ENCODE measurements around the gene SULT2B1. TPM values are rescaled to one million over a fixed set of nuclear protein-coding genes. Genes with fewer than 3 reads are reported as not detected.
A peak's percentile ranks its signal among the peaks of the same experiment; 100 is the strongest.

Gene SULT2B1
- polyA plus RNA-seq, 2 of the 4 experiments (the other 2 are of a cell fraction): 22.2 to 34.3 TPM

- H3K4me3 ChIP-seq: peak overlapping the region; percentile 54
- H3K4me1 ChIP-seq: peaks cover 18% of the 10 kb centered on the region; the same call in 2 of the 3 replicates
- POLR2A ChIA-PET: interaction anchor here (1.0 to 3.1 kb wide), 4 partner anchors 20 to 189 kb away, joined by 3 to 15 read pairs (median 4); no protein-coding TSS in a partner anchor
- 13% methylated on average over 9 of the region's 10 CpGs for WGBS (ENCODE audit: missing lambda C conversion rate)
- CTCF ChIA-PET: interaction anchor here (0.8 to 2.6 kb wide), 22 partner anchors 13 to 324 kb away, joined by 3 to 39 read pairs (median 5); partner anchors contain the start of genes FUT2 and HSD17B14
- peak overlapping the region; percentile 87 to 88 for H3K27ac ChIP-seq
- FAIRE-seq (no peak), ATAC-seq (no peak), DNase-seq (ENCODE audit: low read depth in 1 of 2, low spot score in 1 of 2) (no peak)
- peak overlapping the region; percentile 94 for H3K4me2 ChIP-seq
- H3K9me3 ChIP-seq: no peaks in the 10 kb centered on the region
- TF ChIP-seq MAZ (IDR thresholded peaks at IDR 0.05; ENCODE audit: borderline replicate concordance, low read depth, low read length) (no peak), CTCF (IDR thresholded peaks at IDR 0.05) (no peak), MYC (IDR thresholded peaks at IDR 0.05; ENCODE audit: borderline replicate concordance, low read length) (no peak), KDM5A (IDR thresholded peaks at IDR 0.05) (no peak), HEYL (CRISPR knock-in tag; IDR thresholded peaks at IDR 0.05) (no peak), POLR2A (IDR thresholded peaks at IDR 0.05; ENCODE audit: low read length) (peak; percentile 22; the same call in 1 of the 2 replicates), HOXB5 (CRISPR knock-in tag; IDR thresholded peaks at IDR 0.05) (no peak), ZC3H11A (IDR thresholded peaks at IDR 0.05) (no peak), ESRRA (IDR thresholded peaks at IDR 0.05; ENCODE audit: borderline replicate concordance, low read length) (no peak)
Observed at GRCh38 chr19:48646722-48647216, 94.8 kb downstream of the SULT2B1 start.

- H3K4me1 ChIP-seq: peaks cover 18% of the 10 kb centered on the region; the same call in 2 of the 3 replicates
- CTCF ChIA-PET: interaction anchor here (0.6 to 1.7 kb wide), 9 partner anchors 10 to 140 kb away, joined by 3 to 7 read pairs (median 3); no protein-coding TSS in a partner anchor
Observed at GRCh38 chr19:48648134-48648533, 96.2 kb downstream of the SULT2B1 start.

More at GRCh38 chr19:48648134-48648533, 96.2 kb downstream of the SULT2B1 start:
- TF ChIP-seq RARB (CRISPR knock-in tag; IDR thresholded peaks at IDR 0.05) (no peak), PHF8 (IDR thresholded peaks at IDR 0.05; ENCODE audit: borderline replicate concordance, low read depth) (no peak), KDM5A (IDR thresholded peaks at IDR 0.05) (no peak), FOSB (CRISPR knock-in tag; IDR thresholded peaks at IDR 0.05) (no peak), HOXB5 (CRISPR knock-in tag; IDR thresholded peaks at IDR 0.05) (no peak), BCL3 (IDR thresholded peaks at IDR 0.05) (no peak), RNF2 (IDR thresholded peaks at IDR 0.05; ENCODE audit: borderline replicate concordance, low read depth) (no peak), KDM1A (IDR thresholded peaks at IDR 0.05; ENCODE audit: low read depth) (no peak), SREBF2 (IDR thresholded peaks at IDR 0.05) (no peak), NPAS2 (CRISPR knock-in tag; IDR thresholded peaks at IDR 0.05; ENCODE audit: borderline replicate concordance) (no peak), CBX8 (IDR thresholded peaks at IDR 0.05) (no peak), MAX (IDR thresholded peaks at IDR 0.05) (no peak), CHD4 (IDR thresholded peaks at IDR 0.05; ENCODE audit: borderline replicate concordance) (no peak)
- POLR2A ChIA-PET: no interaction called here
- WGBS (ENCODE audit: missing lambda C conversion rate): 65% methylated on average over 2 of the region's 2 CpGs
- FAIRE-seq: no peak
- DNase-seq (ENCODE audit: low read depth in 1 of 2, low spot score in 1 of 2): no peak
- Histone ChIP-seq H3K27ac (no peak overlapping the region), H3K9me3 (no peaks in the 10 kb centered on the region), H3K4me2 (no peak overlapping the region), H3K4me3 (no peak overlapping the region)
- ATAC-seq: no peak

Other genes starting within 250 kb of the SULT2B1 start
- 147 and 210 TPM in 2 replicates for gene EMP3, start 226.6 kb upstream of the SULT2B1 start, polyA plus RNA-seq (2011; rRNA removed)
- 564 to 580 TPM (median 566 TPM) in 3 replicates for gene EMP3, start 226.6 kb upstream of the SULT2B1 start, polyA plus RNA-seq (2017; fragmentation: RNase III; extraction: RNeasy Plus Mini Kit Qiagen cat#74134 plus additional on column Dnase treatment)
- 7.4 and 7.6 TPM in 2 replicates for gene TMEM143, start 188.2 kb upstream of the SULT2B1 start, polyA plus RNA-seq (2011; rRNA removed)
- gene TMEM143, start 188.2 kb upstream of the SULT2B1 start, polyA plus RNA-seq (2017; fragmentation: RNase III; extraction: RNeasy Plus Mini Kit Qiagen cat#74134 plus additional on column Dnase treatment): 6.3 to 7.0 TPM (median 6.4 TPM) in 3 replicates
- 2.3 and 2.9 TPM in 2 replicates for gene SYNGR4, start 187.8 kb upstream of the SULT2B1 start, polyA plus RNA-seq (2011; rRNA removed)
- 2.5 to 4.4 TPM (median 2.9 TPM) in 3 replicates for gene SYNGR4, start 187.8 kb upstream of the SULT2B1 start, polyA plus RNA-seq (2017; fragmentation: RNase III; extraction: RNeasy Plus Mini Kit Qiagen cat#74134 plus additional on column Dnase treatment)
- 200 and 270 TPM in 2 replicates for gene KDELR1, start 160.6 kb upstream of the SULT2B1 start, polyA plus RNA-seq (2011; rRNA removed)
- 280 to 318 TPM (median 302 TPM) in 3 replicates for gene KDELR1, start 160.6 kb upstream of the SULT2B1 start, polyA plus RNA-seq (2017; fragmentation: RNase III; extraction: RNeasy Plus Mini Kit Qiagen cat#74134 plus additional on column Dnase treatment)
- 2.6 and 3.4 TPM in 2 replicates for gene GRIN2D, start 158.5 kb upstream of the SULT2B1 start, polyA plus RNA-seq (2011; rRNA removed)
- 5.8 to 6.8 TPM (median 6.3 TPM) in 3 replicates for gene GRIN2D, start 158.5 kb upstream of the SULT2B1 start, polyA plus RNA-seq (2017; fragmentation: RNase III; extraction: RNeasy Plus Mini Kit Qiagen cat#74134 plus additional on column Dnase treatment)
- 40.0 and 48.1 TPM in 2 replicates for gene GRWD1, start 106.2 kb upstream of the SULT2B1 start, polyA plus RNA-seq (2011; rRNA removed)
- 82.1 to 87.0 TPM (median 84.2 TPM) in 3 replicates for gene GRWD1, start 106.2 kb upstream of the SULT2B1 start, polyA plus RNA-seq (2017; fragmentation: RNase III; extraction: RNeasy Plus Mini Kit Qiagen cat#74134 plus additional on column Dnase treatment)
- 1.9 and 2.2 TPM in 2 replicates for gene KCNJ14, start 96.6 kb upstream of the SULT2B1 start, polyA plus RNA-seq (2011; rRNA removed)
- gene KCNJ14, start 96.6 kb upstream of the SULT2B1 start, polyA plus RNA-seq (2017; fragmentation: RNase III; extraction: RNeasy Plus Mini Kit Qiagen cat#74134 plus additional on column Dnase treatment): 1.3 to 1.4 TPM (median 1.3 TPM) in 3 replicates
- gene CYTH2, start 82.8 kb upstream of the SULT2B1 start, polyA plus RNA-seq (2011; rRNA removed): 33.4 and 36.9 TPM in 2 replicates
- 42.3 to 55.4 TPM (median 50.5 TPM) in 3 replicates for gene CYTH2, start 82.8 kb upstream of the SULT2B1 start, polyA plus RNA-seq (2017; fragmentation: RNase III; extraction: RNeasy Plus Mini Kit Qiagen cat#74134 plus additional on column Dnase treatment)
- gene LMTK3, start 40.3 kb upstream of the SULT2B1 start, polyA plus RNA-seq (2011; rRNA removed): 0.62 and 0.95 TPM in 2 replicates
- 4.6 to 6.1 TPM (median 5.6 TPM) in 3 replicates for gene LMTK3, start 40.3 kb upstream of the SULT2B1 start, polyA plus RNA-seq (2017; fragmentation: RNase III; extraction: RNeasy Plus Mini Kit Qiagen cat#74134 plus additional on column Dnase treatment)
- 0.08 and 0.09 TPM in 2 replicates for gene SPACA4, start 54.6 kb downstream of the SULT2B1 start, polyA plus RNA-seq (2011; rRNA removed)
- gene SPACA4, start 54.6 kb downstream of the SULT2B1 start, polyA plus RNA-seq (2017; fragmentation: RNase III; extraction: RNeasy Plus Mini Kit Qiagen cat#74134 plus additional on column Dnase treatment): 0.12 to 0.13 TPM in 2 of 3 replicates, not detected in the other
- gene FAM83E, start 62.9 kb downstream of the SULT2B1 start, polyA plus RNA-seq (2011; rRNA removed): 0.16 and 0.45 TPM in 2 replicates
- gene FAM83E, start 62.9 kb downstream of the SULT2B1 start, polyA plus RNA-seq (2017; fragmentation: RNase III; extraction: RNeasy Plus Mini Kit Qiagen cat#74134 plus additional on column Dnase treatment): 0.24 to 0.45 TPM (median 0.41 TPM) in 3 replicates
- 1,390 and 1,780 TPM in 2 replicates for gene RPL18, start 67.0 kb downstream of the SULT2B1 start, polyA plus RNA-seq (2011; rRNA removed)
- gene RPL18, start 67.0 kb downstream of the SULT2B1 start, polyA plus RNA-seq (2017; fragmentation: RNase III; extraction: RNeasy Plus Mini Kit Qiagen cat#74134 plus additional on column Dnase treatment): 2,568 to 2,696 TPM (median 2,647 TPM) in 3 replicates
- 5.5 and 6.1 TPM in 2 replicates for gene SPHK2, start 67.3 kb downstream of the SULT2B1 start, polyA plus RNA-seq (2011; rRNA removed)
- gene SPHK2, start 67.3 kb downstream of the SULT2B1 start, polyA plus RNA-seq (2017; fragmentation: RNase III; extraction: RNeasy Plus Mini Kit Qiagen cat#74134 plus additional on column Dnase treatment): 14.7 to 18.3 TPM (median 17.1 TPM) in 3 replicates
- gene DBP, start 85.2 kb downstream of the SULT2B1 start, polyA plus RNA-seq (2011; rRNA removed): 1.8 and 2.5 TPM in 2 replicates
- 3.8 to 5.5 TPM (median 4.1 TPM) in 3 replicates for gene DBP, start 85.2 kb downstream of the SULT2B1 start, polyA plus RNA-seq (2017; fragmentation: RNase III; extraction: RNeasy Plus Mini Kit Qiagen cat#74134 plus additional on column Dnase treatment)
- 8.8 and 9.8 TPM in 2 replicates for gene CA11, start 94.0 kb downstream of the SULT2B1 start, polyA plus RNA-seq (2011; rRNA removed)
- 12.8 to 21.0 TPM (median 17.5 TPM) in 3 replicates for gene CA11, start 94.0 kb downstream of the SULT2B1 start, polyA plus RNA-seq (2017; fragmentation: RNase III; extraction: RNeasy Plus Mini Kit Qiagen cat#74134 plus additional on column Dnase treatment)
- gene NTN5, start 120.8 kb downstream of the SULT2B1 start, polyA plus RNA-seq (2011; rRNA removed): 0.22 and 0.41 TPM in 2 replicates
- 0.18 to 0.44 TPM (median 0.28 TPM) in 3 replicates for gene NTN5, start 120.8 kb downstream of the SULT2B1 start, polyA plus RNA-seq (2017; fragmentation: RNase III; extraction: RNeasy Plus Mini Kit Qiagen cat#74134 plus additional on column Dnase treatment)
- gene FUT2, start 143.8 kb downstream of the SULT2B1 start, polyA plus RNA-seq (2011; rRNA removed): not detected in 2 replicates
- gene FUT2, start 143.8 kb downstream of the SULT2B1 start, polyA plus RNA-seq (2017; fragmentation: RNase III; extraction: RNeasy Plus Mini Kit Qiagen cat#74134 plus additional on column Dnase treatment): not detected in 3 replicates
- gene MAMSTR, start 167.6 kb downstream of the SULT2B1 start, polyA plus RNA-seq (2011; rRNA removed): 0.45 and 0.52 TPM in 2 replicates
- gene MAMSTR, start 167.6 kb downstream of the SULT2B1 start, polyA plus RNA-seq (2017; fragmentation: RNase III; extraction: RNeasy Plus Mini Kit Qiagen cat#74134 plus additional on column Dnase treatment): 0.33 to 0.44 TPM (median 0.40 TPM) in 3 replicates
- gene RASIP1, start 188.4 kb downstream of the SULT2B1 start, polyA plus RNA-seq (2011; rRNA removed): 0.33 and 0.40 TPM in 2 replicates
- gene RASIP1, start 188.4 kb downstream of the SULT2B1 start, polyA plus RNA-seq (2017; fragmentation: RNase III; extraction: RNeasy Plus Mini Kit Qiagen cat#74134 plus additional on column Dnase treatment): 0.36 to 0.62 TPM (median 0.45 TPM) in 3 replicates
- not detected in 2 replicates for gene IZUMO1, start 194.7 kb downstream of the SULT2B1 start, polyA plus RNA-seq (2011; rRNA removed)
- gene IZUMO1, start 194.7 kb downstream of the SULT2B1 start, polyA plus RNA-seq (2017; fragmentation: RNase III; extraction: RNeasy Plus Mini Kit Qiagen cat#74134 plus additional on column Dnase treatment): not detected in 3 replicates
- gene FUT1, start 200.5 kb downstream of the SULT2B1 start, polyA plus RNA-seq (2011; rRNA removed): 1.4 and 1.5 TPM in 2 replicates
- gene FUT1, start 200.5 kb downstream of the SULT2B1 start, polyA plus RNA-seq (2017; fragmentation: RNase III; extraction: RNeasy Plus Mini Kit Qiagen cat#74134 plus additional on column Dnase treatment): 0.05 to 0.13 TPM (median 0.09 TPM) in 3 replicates
- 0.06 TPM in 1 of 2 replicates, not detected in the other for gene FGF21, start 203.4 kb downstream of the SULT2B1 start, polyA plus RNA-seq (2011; rRNA removed)
- not detected in 3 replicates for gene FGF21, start 203.4 kb downstream of the SULT2B1 start, polyA plus RNA-seq (2017; fragmentation: RNase III; extraction: RNeasy Plus Mini Kit Qiagen cat#74134 plus additional on column Dnase treatment)

Data from A549 (cell line).